NCI-H1092 (cell line): ENCODE results near the gene KCTD10.

Experiments
- DNase-seq: peaks from one replicate; lab custom pipeline; 2025; lab: John Stamatoyannopoulos, UW

The KCTD10 gene, protein sequence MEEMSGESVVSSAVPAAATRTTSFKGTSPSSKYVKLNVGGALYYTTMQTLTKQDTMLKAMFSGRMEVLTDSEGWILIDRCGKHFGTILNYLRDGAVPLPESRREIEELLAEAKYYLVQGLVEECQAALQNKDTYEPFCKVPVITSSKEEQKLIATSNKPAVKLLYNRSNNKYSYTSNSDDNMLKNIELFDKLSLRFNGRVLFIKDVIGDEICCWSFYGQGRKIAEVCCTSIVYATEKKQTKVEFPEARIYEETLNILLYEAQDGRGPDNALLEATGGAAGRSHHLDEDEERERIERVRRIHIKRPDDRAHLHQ

DNA sequence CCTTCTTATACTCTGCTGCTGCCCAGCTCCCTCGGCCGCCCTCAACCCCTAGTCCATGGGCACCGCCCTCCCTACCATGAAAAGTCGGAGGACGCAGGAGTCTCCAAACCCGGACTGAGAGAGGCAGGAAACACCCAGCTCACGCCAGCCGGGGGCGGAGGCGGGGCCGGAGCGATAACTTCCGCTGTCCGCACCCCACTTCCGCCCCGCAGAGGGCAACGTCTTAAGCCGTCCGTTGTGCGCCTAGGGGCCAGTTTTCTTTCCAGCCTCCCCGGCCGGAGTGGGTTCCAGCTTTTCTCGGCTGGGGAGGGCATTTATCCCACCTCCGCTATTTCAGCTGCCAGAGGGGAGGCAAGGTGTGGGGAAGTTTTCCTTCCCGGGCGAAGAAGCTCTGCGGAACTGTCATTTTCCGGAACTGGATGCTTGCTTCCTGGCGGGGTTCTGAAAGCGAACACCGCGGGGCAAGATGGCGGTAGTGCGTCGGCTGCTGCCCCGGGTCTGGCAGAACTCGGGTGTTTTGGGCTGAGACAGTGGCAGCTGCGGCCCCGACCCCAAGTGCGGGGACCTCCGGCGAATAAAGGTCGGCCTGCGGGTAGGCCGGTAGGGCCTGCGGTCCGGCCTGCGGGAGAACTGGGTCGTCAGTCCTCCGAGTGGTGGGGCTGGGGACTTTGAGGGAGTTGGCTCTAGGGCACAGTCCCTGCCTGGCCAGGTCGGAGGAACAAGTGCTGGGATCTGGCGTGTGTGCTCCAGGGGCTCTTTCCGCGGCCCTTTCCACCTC, at the start of gene KCTD10, which contains the start of gene UBE3B:
KCTD10 (minus strand) TSS at position 116 of the 778 bp plus-strand sequence; CDS start at position 78, 38 bp downstream.
UBE3B (plus strand) TSS at position 450 of the 778 bp plus-strand sequence. CDS start 5,918 bp downstream, outside the sequence.
- peak; percentile 71 for DNase-seq

DNA sequence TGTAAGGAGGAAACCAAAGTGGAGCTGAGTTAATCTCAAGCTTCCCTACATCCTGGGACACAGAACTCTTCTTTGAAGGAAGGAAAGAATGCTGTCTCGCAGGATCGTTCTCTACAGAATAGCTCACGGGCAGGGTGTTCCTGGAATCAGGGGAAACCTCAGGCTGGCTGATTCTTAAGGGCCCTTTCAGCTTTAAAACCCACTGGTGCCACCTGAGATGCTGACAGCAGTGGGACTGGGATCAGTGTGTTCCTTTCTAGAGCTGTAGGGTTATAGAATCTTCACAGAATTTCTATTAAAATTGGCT, 48.1 kb upstream of the KCTD10 start:
- DNase-seq, result no peak

DNA sequence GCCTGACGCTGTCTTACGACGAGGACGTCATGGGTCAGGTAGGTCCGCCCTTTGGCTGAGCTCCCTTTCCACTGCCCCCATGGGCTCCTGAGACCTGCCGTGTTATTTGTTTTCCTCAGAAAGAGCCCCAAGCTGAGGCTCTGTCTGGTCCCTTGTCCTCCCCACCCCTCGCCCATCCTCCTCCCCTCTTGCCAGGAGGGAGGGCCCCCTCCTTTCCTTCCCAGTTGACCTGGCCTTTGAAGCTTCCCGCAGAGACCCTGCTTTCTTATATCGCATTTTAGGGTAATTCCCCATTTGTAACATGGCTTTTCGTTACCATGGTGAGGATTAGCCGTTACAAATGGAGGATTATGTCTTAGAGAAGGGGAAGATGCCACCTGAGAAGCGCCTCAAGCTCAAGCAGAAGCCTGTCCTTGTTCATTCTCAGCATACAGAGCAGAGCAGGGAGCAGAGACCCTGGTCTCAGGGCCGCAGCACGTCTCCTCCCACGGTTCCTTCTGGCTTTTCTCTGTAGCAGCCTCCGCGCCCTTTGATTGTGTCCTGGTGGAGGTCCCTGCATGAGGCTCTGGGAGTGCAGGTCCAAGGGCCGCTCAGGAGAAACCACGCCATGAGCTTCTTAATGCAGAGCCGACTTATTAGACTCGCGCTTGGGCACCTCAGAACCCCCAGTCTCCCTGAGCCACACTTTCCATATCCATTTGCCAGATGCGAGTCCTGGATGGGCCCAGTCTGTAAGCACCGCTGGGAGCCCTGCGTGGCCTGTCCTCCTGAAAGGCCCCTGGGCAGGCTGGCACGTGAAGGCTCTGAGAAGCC, 47.6 kb upstream of the KCTD10 start:
- no peak for DNase-seq

DNA sequence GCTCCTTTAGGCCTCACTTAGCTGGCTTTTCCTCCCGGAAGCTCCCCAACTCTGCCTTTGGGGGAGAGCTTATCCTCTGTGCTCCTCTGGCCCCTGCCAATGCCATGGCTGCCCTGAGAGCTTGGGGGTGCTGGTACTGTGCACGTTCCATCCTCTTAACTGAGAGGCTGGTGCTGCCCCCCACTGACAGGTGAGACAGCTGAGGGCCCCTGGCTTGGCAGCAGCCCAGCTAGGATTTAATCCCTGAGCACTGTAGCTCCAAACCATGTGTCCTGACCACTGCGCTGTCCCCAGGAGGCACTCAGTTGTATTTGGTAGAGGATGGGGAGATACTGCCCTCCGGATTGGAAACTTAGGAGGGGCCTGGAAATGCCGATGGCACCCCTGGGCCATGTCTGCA, 46.4 kb upstream of the KCTD10 start:
- no peak for DNase-seq

DNA sequence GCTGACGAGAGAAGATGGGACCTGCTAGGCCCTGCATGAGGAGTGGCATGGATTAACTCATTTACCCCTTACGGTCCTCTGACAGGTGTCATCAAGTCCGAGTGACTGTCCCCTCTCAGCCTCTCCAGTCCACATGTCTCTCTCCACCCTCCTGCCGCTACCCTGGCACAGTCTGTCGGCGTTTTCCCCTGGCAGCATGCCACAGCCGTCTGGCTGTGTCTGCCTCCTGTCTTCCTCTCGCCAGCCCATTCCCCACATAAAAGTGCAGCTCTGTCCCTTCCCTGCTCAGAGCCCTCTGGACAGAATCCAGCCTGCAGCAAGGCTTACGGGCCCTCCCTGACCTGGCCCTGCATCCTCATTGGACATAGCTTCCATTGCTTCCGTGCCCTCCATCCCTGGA, 46.0 kb upstream of the KCTD10 start:
- no peak for DNase-seq

DNA sequence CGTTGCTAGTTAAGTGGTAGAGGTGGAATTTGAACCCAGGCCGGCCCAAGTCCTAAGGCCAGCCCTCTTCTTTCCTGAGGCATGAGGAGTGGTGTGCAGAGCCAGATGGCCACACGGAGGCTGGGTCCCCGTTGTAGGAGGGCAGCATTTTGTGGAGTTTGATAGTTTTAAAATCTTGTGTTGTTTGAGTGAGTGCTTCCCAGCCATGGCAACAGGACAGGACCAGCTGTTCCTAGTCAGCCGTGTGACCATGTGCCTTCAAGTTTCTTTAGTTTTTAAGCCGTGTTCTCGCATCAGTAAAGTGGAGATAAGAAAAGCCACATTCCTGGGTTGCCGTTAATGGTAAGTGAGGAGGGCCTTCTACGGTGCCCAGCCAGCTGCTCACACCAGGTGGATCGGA, 44.7 kb upstream of the KCTD10 start:
- DNase-seq, result no peak

DNA sequence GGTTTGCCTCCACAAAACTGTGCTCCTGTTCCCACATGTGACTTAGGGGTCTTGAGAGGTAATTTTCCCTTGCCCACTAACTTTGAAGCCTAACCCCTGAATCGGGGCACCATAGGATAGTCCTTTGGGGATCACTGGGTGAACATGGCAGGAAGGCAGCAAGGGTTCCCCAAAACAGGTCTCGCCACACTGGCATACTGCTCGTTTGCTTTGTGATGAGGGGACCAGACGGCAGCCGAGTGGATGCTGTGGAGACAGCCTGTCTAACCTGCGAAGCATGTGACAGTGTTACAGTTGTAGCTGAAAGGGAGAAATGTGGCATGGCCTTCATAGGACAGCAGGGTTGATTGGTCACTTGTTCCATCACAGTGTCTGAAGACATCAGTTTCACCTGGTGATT, 42.7 kb upstream of the KCTD10 start:
- no peak for DNase-seq

DNA sequence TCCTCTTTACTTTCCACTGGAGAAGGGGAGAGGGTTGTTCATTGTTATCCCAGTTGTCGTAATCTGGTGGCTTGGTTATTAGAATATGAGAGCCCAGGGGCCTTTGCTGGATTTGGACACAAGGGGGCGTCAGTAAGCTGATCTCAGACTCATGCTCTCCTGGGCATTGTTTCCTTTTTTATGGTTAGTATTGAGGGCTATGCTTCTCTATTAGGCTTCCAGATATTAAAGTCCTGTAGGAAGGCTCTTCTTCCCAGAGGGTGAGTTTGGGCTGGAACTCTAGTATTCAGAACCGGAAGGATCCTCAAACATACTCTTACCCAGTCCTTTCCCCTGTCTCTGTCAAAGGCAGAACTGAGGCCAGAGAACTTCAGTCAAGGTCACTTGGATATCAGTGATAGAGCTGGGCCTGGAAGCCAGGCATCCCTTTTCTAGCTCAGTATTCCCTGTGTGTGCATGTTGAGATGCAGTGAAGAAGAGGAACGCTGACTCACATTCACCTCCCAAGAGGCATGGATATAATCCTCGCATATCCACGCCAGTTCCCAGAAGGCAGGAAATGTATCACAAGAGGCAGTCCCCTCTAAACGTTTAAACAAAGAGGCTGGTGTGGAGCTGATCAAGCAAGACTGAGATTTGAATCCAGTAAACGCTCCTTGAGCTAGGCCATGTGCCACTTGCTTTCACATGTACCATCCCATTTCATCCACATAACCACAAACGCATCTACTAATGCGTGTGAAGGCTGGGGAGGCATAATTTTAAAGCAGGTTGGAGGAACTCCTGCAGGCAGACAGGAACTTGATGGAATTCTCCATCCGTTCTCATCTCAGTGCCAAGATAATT, 41.9 kb upstream of the KCTD10 start:
- no peak for DNase-seq

DNA sequence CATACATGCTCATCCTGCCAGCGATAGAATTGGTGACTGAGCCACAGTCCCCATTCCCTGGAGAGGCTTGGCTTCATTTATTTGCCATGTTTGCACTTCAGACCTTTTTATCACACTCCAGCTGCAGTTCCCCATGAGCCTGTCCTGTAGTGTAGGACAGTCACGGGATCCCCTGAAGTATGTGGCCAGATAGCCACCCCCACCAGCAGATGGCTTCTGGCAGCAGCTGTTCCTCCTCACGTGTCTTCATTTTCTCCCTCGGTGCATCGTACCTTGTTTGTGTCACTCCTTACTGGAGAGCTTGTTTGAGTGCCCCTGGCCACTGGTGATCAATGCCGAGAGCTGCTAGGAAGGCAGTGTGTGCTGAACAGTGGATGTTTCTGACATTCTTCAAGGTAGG, 40.5 kb upstream of the KCTD10 start:
- DNase-seq, result no peak

DNA sequence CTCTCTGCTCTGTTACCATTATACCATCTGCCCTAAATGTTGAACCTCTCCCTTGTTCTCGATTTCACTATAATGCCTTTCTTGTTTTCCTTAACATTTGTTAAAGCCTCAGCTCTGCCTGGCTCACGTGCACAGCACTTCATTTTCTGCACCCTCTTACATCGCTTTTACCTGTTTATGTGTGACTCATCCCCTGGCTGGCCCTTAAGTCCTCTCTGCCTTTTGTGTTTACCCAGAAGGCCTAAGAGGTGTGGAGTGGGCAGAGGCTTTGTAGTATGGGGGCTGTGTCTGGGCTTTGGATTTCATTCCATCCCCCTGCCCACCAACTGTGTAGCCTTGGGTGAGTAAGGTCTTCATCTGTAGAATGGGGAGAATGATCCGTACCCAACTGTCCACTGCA, 36.9 kb upstream of the KCTD10 start:
- no peak for DNase-seq

DNA sequence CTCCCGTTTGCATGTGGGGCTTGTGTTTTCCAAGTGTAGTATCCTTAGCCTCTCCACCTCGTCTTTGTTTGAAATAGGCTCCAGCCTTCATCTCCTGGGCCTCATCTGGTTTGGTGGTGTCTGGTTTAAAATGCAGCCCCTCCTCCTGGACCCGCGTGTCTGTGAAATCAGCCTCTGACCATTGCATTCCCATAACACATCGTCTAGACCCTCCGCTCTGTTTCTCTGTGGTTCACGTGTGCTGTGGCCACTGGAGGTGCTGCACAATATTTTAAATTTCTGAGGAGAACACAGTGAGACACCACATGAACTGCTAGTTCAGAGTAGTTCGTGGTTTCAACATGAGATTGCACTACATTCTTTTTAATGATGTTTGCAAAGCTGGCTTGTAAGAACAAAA, 36.0 kb upstream of the KCTD10 start:
- no peak for DNase-seq

DNA sequence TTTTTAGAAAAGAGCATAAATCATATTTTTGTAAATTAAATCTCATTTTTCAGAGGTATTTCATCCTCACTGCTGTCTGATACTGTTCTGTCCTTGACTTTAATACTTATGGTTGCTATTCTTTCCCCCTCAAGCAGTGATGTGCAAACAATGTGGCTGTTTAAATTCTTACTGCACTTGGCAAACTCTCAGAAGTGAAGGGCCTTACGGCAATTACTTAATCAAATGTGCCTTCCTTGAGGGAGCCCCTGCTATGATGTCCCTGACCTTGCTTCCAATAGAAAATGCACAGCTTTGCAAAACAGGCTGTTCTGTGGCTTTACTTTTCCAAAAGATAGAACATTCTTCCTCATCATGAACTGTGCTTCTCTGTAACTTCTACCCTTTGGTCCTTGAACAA, 35.5 kb upstream of the KCTD10 start:
- DNase-seq, result no peak

DNA sequence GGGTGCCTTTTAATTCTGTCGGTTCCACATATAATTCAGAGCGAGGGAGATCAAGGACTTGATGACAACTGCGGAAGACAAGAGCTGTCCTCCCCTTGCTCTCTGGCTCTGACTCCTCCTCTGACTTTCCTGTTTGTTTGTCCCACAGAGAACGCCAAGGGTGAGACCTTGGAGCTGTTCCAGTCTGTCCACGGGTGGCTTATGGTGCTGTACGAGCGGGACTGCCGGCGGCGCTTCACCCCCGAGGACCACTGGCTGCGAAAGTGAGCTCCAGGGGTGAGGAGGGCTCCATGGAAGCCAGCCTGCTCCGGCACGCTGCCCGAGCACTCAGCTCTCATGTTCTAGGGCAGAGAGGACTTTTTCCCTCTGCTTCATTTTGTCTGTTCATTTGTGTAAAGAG, 33.1 kb upstream of the KCTD10 start:
- no peak for DNase-seq

DNA sequence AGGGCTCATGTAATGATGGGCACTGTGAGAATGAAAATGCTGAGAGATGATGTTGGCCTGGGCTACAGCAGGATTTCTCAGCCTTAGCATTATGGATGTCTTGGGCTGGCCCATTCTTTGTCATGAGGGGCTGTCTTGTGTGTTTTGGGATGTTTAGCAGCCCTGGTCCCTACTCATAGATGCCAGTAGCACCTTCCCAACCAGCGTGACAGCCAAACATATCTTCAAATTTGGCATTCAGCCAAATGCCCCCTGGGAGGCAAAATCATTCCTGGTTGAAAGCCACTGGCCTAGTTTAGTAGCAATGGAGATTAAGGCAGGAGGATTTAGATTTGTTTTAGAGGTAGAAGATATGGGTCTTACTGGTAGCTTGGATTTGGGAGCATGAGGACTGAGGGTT, 27.0 kb upstream of the KCTD10 start:
- no peak for DNase-seq

DNA sequence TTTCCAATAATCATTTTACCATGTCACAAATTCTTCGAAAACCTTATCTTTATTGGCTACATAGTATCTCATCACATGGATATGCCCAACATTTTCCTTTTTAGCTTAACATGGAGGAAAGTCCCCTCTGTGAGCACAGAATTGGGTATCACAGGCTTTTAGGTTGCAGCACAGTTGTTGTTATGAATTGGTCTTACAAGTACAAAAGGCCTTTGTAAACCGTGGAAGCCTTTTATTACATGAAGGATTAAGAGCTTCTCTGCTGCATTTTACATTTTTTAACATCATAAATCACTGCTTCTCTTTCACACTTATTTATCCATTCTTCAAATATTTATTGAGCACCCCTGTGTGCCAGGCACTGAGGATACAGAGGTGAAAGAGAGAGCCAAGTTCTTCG, 26.5 kb upstream of the KCTD10 start:
- DNase-seq, result no peak

DNA sequence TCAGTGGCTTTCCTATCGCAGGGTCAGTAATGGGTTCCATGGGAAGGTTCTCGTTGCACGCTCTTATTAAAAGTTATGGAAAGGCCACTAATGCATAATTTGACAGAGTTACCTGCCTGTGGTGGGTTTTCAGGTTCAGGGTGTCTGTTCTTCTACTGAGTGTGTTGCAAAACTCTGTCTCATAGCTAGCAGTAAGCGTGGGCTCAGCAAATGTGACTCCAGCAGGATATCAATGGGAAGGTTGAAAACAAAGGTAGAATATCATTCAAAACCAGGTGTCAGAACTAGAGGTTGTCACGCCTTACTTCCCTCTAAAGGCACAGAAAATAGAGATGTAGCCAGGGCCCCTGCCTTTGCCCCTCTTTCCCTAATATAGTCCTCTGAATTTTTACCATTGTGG, 25.2 kb upstream of the KCTD10 start:
- no peak for DNase-seq

DNA sequence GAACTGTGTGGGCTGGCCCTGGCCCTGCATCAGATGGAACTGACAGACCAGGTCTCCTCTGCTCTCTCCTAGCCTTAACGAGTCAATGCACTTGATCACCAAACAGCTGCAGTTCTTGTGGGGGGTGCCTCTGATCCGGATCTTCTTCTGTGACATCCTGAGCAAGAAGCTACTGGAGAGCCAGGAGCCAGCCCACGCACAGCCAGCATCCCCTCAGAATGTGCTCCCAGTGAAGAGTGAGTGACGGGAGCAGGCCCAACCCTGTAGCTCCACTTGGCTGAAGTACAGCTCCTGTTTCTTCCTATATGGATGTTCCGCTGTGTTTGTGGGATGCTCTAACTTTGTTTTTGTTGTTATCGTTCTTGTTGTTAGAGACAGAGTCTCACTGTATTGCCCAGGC, 24.2 kb upstream of the KCTD10 start:
- no peak for DNase-seq

DNA sequence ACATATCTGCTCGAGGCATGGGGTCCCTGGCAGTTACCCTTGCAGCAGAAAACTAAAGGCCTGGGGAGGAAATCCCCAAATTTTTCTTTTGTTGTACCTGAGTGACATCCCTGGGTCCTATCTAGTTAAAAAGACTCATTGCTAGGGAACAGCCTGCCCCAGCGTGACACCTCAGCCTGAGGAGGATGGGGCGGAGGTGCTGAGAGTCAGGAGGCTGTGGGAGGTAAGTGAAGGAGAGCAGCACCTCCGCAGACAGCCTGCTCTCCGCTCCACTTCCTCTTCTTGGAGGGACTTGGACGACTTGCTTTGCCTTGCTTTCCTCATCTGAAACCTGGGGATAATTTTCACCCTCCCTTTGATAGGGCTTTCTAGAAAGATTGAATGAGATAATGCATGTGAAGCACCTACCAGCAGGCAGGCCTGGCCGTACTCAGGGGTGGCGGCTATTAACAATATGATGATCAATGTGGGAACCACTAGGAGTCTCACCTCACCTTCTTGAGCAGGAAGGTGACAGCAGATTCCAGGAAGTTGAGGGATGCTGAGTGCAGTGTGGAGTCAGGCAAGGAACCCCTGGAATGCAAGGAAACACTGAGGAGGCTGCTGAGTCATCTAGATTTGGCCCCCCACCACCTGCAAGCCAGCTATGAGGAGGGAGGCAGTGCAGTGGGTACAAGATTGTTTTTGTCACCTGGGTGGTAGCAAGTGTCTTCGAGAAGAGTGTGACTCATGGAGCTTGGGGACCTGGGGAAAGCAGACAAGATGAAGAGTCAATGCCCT, 23.5 kb upstream of the KCTD10 start:
- DNase-seq, result no peak

DNA sequence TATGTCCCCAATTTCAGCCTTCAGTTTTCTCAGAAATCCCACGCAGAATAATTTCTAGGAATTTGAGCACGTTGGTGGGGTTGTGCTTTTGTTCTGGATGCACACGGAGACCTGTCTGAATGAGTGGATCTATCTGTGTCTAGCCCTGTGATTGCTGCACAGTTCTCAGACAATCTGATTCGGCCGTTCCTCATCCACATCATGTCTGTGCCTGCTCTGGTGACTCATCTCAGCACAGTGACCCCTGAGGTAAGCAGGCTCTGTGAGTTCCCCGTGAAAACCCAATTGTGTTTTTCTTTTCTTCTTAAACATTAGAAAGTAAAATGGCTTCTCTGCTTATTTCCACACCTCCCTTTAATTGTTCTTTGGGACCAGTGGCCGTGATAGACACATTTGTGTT, 20.6 kb upstream of the KCTD10 start:
- DNase-seq, result no peak

DNA sequence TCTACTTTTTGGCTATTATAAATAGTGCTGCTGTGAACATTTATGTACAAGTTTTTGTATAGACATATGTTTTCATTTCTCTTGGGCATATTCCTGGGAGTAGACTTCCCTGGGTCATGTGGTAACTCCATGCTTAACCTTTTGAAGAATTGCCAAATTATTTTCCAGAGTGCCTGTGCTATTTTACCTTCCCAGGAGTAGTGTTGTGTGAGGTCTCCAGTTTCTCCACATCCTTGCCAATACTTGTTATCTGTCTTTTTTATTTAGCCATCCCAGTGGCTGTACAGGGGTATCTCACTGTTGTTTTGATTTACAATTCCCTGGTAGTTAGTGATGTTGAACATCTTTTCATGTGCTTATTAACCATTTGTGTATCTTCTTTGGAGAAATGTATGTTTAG, 19.2 kb upstream of the KCTD10 start:
- DNase-seq, result no peak

DNA sequence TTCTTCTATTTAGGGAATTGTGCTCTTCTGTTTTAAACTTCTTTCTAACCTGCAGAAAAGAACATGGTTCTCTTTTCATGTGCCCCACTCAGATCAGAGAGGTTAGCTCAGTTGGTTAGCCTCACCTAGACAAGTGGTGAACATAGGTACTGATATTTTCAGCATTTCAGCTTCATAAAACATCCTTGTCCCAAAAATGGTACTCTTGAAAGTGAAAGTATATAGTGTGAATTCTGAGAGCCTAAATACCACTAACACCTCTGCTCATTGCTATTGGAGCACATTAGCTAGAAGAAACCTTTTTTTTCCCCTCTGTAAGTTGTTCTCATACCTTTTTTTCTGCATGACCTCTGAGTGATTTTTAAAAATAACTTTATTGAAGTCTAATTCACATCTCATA, 17.9 kb upstream of the KCTD10 start:
- no peak for DNase-seq
